Measurements from ENCODE around the gene SLC22A3.

DNA sequence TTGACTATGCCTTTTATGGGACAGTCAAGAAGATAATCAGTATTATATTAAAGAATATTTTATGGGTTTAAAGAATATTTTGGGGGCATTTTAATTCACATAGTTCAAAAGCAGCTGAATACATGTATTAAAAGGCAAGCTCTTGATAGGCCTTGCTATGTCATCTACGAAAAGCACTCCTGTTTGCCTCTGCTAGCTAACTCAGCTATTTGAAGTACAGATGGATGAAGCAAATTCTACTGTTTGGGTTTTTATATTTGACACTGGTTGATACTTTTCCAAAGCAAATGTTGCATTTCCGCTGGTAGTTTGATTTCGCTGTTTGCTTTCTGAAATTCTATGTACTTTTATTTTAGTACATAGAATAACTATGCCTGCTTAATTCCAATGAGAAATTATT is 47.0 kb downstream of the SLC22A3 start:
- TF ChIP-seq EZH2 (IDR thresholded peaks at IDR 0.05; ENCODE audit: insufficient read depth, low read length) = no peak
- TF ChIP-seq, protein P1, sequence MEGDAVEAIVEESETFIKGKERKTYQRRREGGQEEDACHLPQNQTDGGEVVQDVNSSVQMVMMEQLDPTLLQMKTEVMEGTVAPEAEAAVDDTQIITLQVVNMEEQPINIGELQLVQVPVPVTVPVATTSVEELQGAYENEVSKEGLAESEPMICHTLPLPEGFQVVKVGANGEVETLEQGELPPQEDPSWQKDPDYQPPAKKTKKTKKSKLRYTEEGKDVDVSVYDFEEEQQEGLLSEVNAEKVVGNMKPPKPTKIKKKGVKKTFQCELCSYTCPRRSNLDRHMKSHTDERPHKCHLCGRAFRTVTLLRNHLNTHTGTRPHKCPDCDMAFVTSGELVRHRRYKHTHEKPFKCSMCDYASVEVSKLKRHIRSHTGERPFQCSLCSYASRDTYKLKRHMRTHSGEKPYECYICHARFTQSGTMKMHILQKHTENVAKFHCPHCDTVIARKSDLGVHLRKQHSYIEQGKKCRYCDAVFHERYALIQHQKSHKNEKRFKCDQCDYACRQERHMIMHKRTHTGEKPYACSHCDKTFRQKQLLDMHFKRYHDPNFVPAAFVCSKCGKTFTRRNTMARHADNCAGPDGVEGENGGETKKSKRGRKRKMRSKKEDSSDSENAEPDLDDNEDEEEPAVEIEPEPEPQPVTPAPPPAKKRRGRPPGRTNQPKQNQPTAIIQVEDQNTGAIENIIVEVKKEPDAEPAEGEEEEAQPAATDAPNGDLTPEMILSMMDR (IDR thresholded peaks at IDR 0.05; ENCODE audit: insufficient read depth, low read depth, low read length) = no peak
